Spleen (tissue), 11 donors: ENCODE measurements around the gene BMPR1A. TPM values are rescaled to one million over a fixed set of nuclear protein-coding genes. Genes with fewer than 3 reads are reported as not detected.

ENCODE experiments used
- DNase-seq: peaks from one replicate; pipeline ENCODE4 v3.0.0-alpha.2; 2020
- H3K27ac ChIP-seq, 8 donors: fragments of 200-600 bp; sonication (generic) in 7 of 8; 1 replicate in 4 of 8; 2 replicates in 4 of 8; pipeline versions ENCODE4 v1.5.0 to v1.8.0; 2016 to 2021; ENCODE audit warnings: inconsistent platforms in 4 of 8, mild to moderate bottlenecking in 4 of 8, moderate library complexity in 1 of 8
- H3K27me3 ChIP-seq, 7 donors: fragments of 200-600 bp; sonication (generic) in 6 of 7; replicated peaks in 1 of 7; 1 replicate in 4 of 7; 2 replicates in 3 of 7; pipeline versions ENCODE4 v1.5.0 to v1.8.0; 2016 to 2021; ENCODE audit warnings: inconsistent platforms in 3 of 7, mild to moderate bottlenecking in 1 of 7
- H3K36me3 ChIP-seq, 6 donors: fragments of 200-600 bp; sonication (generic) in 5 of 6; 1 replicate in 4 of 6; 2 replicates in 2 of 6; pipeline versions ENCODE4 v1.5.0 to v1.8.0; 2016 to 2021; ENCODE audit warnings: inconsistent platforms in 2 of 6
- H3K4me1 ChIP-seq, 6 donors: fragments of 200-600 bp; sonication (generic) in 5 of 6; 1 replicate in 3 of 6; 2 replicates in 3 of 6; pipeline versions ENCODE4 v1.5.0 to v1.8.0; 2016 to 2021; ENCODE audit warnings: inconsistent platforms in 3 of 6
- H3K4me3 ChIP-seq, 8 donors: fragments of 200-600 bp; sonication (generic) in 7 of 8; 1 replicate in 4 of 8; 2 replicates in 4 of 8; pipeline versions ENCODE4 v1.5.0 to v1.8.0; 2016 to 2021; ENCODE audit warnings: inconsistent platforms in 4 of 8, mild to moderate bottlenecking in 4 of 8, moderate library complexity in 2 of 8
- H3K9me3 ChIP-seq, 8 donors: fragments of 200-600 bp; sonication (generic) in 7 of 8; 1 replicate in 4 of 8; 2 replicates in 4 of 8; pipeline versions ENCODE4 v1.5.0 to v1.8.0; 2016 to 2021; ENCODE audit warnings: inconsistent platforms in 4 of 8
- CTCF ChIP-seq, 11 experiments: fragments of 200-600 bp in 7 of 11; fragments of 450-650 bp in 4 of 11; sonication (generic) in 4 of 11; IDR thresholded peaks in 8 of 11; conservative IDR thresholded peaks in 3 of 11; 1 replicate in 7 of 11; 2 replicates in 4 of 11; pipeline versions ENCODE4 v1.4.0 to v1.8.0; 2016 to 2021; ENCODE audit warnings: antibody characterized with exemption in 11 of 11, inconsistent platforms in 4 of 11, mild to moderate bottlenecking in 1 of 11
- POLR2A ChIP-seq, 3 donors: fragments of 450-650 bp; IDR thresholded peaks; one replicate each; pipeline ENCODE4 v1.5.1; 2017; ENCODE audit warnings: antibody characterized with exemption in 3 of 3, mild to moderate bottlenecking in 1 of 3
- POLR2AphosphoS5 ChIP-seq, 3 donors: sonication (generic); formaldehyde crosslinking; IDR thresholded peaks; one replicate each; pipeline ENCODE4 v1.5.1; 2017; ENCODE audit warnings: antibody characterized with exemption in 3 of 3
- WGBS, 5 donors: extraction: QIAGEN DNeasy Blood & Tissue Kit in 3 of 5; methylation state at CpG; one replicate each; pipeline versions ENCODE4 v1.1.5 to v1.1.7; 2013 to 2018; 5-methylcytosine and 5-hydroxymethylcytosine counted together
- intact Hi-C: fragments of 100-400 bp; cut with DNase I; formaldehyde crosslinking; loops from one replicate; pipeline ENCODE4 v1.15.0; 2023; ENCODE audit warnings: low total_unique reads
- polyA plus RNA-seq, 3 donors: library from polyadenylated mRNA; stranded (reverse); fragments of 200-250 nt; gene quantifications; one replicate each; pipeline ENCODE4 v1.2.1, GENCODE V29; 2013
- small RNA-seq, 4 donors: library from RNA; depleted of rRNA; stranded (forward); fragments of <200 nt; gene quantifications; one replicate each; pipeline ENCODE3, GENCODE V24; 2016
- total RNA-seq, 7 donors: library from RNA; depleted of rRNA in 3 of 7; stranded (reverse); fragments of >200 nt in 3 of 7; fragmentation: NEBNext Ultra II Directional in 4 of 7; extraction: Animal tissue kit (Norgen Biotek cat#: 25700) in 4 of 7; gene quantifications; one replicate each; pipeline versions ENCODE4 v1.1.0 to v1.2.1, GENCODE V29; 2016 to 2021
- donor health status: healthy with polysubstance abuse.
- donor health status: DM: no; HTN: no; CAD: no; lungs with moderate emphysema.
- donor health status: DM: no; HTN: no; CAD: no.
- donor health status: Bipolar disorder and iron deficiency.
- donor health status: healthy.
- donor health status: DM: no; HTN: no; CAD: no.
- donor health status: DM: yes; HTN: yes; CAD: no.

BMPR1A gene
- total and polyA plus RNA-seq, 10 donors = 1.3 to 17.9 (median 10.2) TPM

- peaks cover 0 to 6% (median 0%) of the 10 kb centered on the region in 7 donors for H3K27me3 ChIP-seq
- H3K36me3 ChIP-seq = no peaks in the 10 kb centered on the region
- no peak for TF ChIP-seq POLR2A (IDR thresholded peaks at IDR 0.05)
- TF ChIP-seq CTCF (IDR thresholded peaks at IDR 0.05 in 8 of 11, conservative IDR thresholded peaks at IDR 0.05 in 3 of 11) = no peak
- no peak for TF ChIP-seq POLR2AphosphoS5 (IDR thresholded peaks at IDR 0.05)
- H3K4me1 ChIP-seq = peaks cover 0 to 5% (median 0%) of the 10 kb centered on the region in 6 donors
- H3K9me3 ChIP-seq = no peaks in the 10 kb centered on the region
- 81 to 93% (median 86%) methylated on average over 5 of the region's 5 CpGs for WGBS, 5 donors
- no peak for DNase-seq
- intact Hi-C loops = no loop called here
- no peak overlapping the region for H3K4me3 ChIP-seq
- no peak overlapping the region for H3K27ac ChIP-seq
These were observed 225.3 kb downstream of the BMPR1A start for GRCh38 chr10:86981716-86982115.

Small RNAs within 50 kb of the gene (small RNA-seq; reads per million reads assigned to genes)
- 0 reads per million in 4 donors for gene RNU1-19P

Other genes starting within 250 kb of the BMPR1A start
- gene WAPL, start 234.8 kb upstream of the BMPR1A start, total RNA-seq = 10 to 100 TPM; 37.0 to 59.1 (median 51.5) TPM
- gene WAPL, start 234.8 kb upstream of the BMPR1A start, polyA plus RNA-seq = 10 to 100 TPM; 13.6 to 19.8 (median 17.0) TPM
- gene OPN4, start 102.1 kb upstream of the BMPR1A start, total RNA-seq = not detected
- gene OPN4, start 102.1 kb upstream of the BMPR1A start, polyA plus RNA-seq = not detected
- under 1 TPM in 5 of 7 donors, not detected in 2; 0.14 to 0.63 (median 0.43) TPM for gene LDB3, start 88.1 kb upstream of the BMPR1A start, total RNA-seq
- gene LDB3, start 88.1 kb upstream of the BMPR1A start, polyA plus RNA-seq = 1 to 10 TPM in 1 of 3 donors, under 1 TPM in 2; 0.23 to 1.2 (median 0.30) TPM
- 100 to 1,000 TPM in 1 of 7 donors, 10 to 100 TPM in 6; 54.2 to 120 (median 81.0) TPM for gene MMRN2, start 201.0 kb downstream of the BMPR1A start, total RNA-seq
- 10 to 100 TPM in 1 of 3 donors, 1 to 10 TPM in 2; 4.8 to 10.3 (median 5.9) TPM for gene MMRN2, start 201.0 kb downstream of the BMPR1A start, polyA plus RNA-seq
- gene SNCG, start 202.0 kb downstream of the BMPR1A start, total RNA-seq = 10 to 100 TPM; 19.9 to 83.0 (median 69.4) TPM
- gene SNCG, start 202.0 kb downstream of the BMPR1A start, polyA plus RNA-seq = 100 to 1,000 TPM in 1 of 3 donors, 10 to 100 TPM in 2; 84.3 to 127 (median 98.9) TPM
- gene ADIRF, start 211.9 kb downstream of the BMPR1A start, total RNA-seq = 100 to 1,000 TPM in 1 of 7 donors, 10 to 100 TPM in 6; 23.9 to 139 (median 50.7) TPM
- 10 to 100 TPM; 61.6 to 84.5 (median 73.5) TPM for gene ADIRF, start 211.9 kb downstream of the BMPR1A start, polyA plus RNA-seq